Measurements from ENCODE around the gene GBA3.

Gene GBA3

GRCh38 chr4:22787753-22788375 lies 95.1 kb downstream of the GBA3 start:
- no peak for TF ChIP-seq CTCF (IDR thresholded peaks at IDR 0.05; ENCODE audit: low read depth, low read length, missing control alignments)
- no peak for DNase-seq (ENCODE audit: low read depth)
- H3K4me3 ChIP-seq (ENCODE audit: low read depth, low read length), result no peak overlapping the region

- no peak overlapping the region for H3K4me3 ChIP-seq (ENCODE audit: low read depth, low read length)
- DNase-seq (ENCODE audit: low read depth), result no peak
- no peak for TF ChIP-seq CTCF (IDR thresholded peaks at IDR 0.05; ENCODE audit: low read depth, low read length, missing control alignments)
Observed at GRCh38 chr4:22790631-22791030, 97.9 kb downstream of the GBA3 start.

DNA sequence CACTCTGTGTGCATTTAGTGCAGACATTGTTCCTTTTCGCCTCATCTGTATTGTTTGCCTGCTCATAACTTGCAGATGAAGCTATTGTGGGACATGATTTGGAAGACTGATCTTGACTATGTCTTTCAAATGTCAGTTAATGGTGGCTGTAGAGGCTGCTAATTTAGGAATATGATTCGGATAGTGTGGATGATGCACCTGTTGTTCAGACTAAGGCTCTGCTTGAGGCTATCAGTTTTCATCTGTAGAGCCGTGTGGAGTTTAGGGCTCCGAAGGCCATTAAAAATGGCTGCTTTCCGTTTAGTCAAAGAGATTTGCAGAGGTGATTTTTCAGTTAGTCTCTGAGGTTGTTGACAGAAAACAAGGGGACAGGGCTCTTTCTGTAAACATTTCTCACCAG lies 102.0 kb downstream of the GBA3 start:
- TF ChIP-seq CTCF (IDR thresholded peaks at IDR 0.05; ENCODE audit: low read depth, low read length, missing control alignments), result no peak
- no peak overlapping the region for H3K4me3 ChIP-seq (ENCODE audit: low read depth, low read length)
- no peak for DNase-seq (ENCODE audit: low read depth)

- no peak for DNase-seq (ENCODE audit: low read depth)
- no peak for TF ChIP-seq CTCF (IDR thresholded peaks at IDR 0.05; ENCODE audit: low read depth, low read length, missing control alignments)
- no peak overlapping the region for H3K4me3 ChIP-seq (ENCODE audit: low read depth, low read length)
Observed at GRCh38 chr4:22801391-22801790, 108.7 kb downstream of the GBA3 start.

DNA sequence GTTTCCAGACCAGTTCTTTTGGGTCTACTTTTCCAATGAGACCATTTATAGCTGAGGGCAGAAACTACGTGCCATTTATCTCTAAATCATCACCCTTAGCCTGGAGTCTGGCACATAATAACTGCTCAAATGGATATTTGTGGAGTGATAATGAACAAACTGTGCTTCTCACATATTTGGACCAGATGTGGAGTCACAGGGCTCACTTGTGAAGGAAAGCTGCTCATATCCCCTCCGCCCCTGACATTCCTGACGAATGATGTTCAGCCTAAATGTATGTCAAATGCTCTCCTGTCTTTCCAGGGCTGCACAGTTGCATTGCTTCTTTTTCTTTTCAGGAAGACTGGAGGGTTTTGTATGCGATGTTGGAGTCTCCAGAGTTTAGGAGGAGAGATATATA lies 110.1 kb downstream of the GBA3 start:
- no peak overlapping the region for H3K4me3 ChIP-seq (ENCODE audit: low read depth, low read length)
- TF ChIP-seq CTCF (IDR thresholded peaks at IDR 0.05; ENCODE audit: low read depth, low read length, missing control alignments), result no peak
- DNase-seq (ENCODE audit: low read depth), result no peak

DNA sequence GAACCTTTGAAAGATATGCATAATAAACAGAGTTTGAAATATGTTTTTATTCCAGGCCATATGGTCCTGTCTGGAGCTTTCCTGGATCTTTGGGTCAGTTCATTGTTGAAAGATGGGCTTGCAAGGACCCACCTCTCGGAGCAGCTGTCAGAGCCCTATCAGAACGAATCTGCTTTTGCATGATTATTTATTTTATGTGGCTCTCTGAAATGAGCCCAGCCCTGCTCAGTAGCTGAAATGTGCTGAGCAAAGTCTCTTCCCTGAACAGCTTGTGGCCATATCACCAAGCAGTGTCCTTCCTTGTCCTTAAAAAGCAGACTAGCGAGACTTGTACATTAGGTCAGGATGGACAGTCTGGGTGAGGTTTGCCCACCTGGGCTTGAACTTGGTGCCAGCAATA lies 110.8 kb downstream of the GBA3 start:
- TF ChIP-seq CTCF (IDR thresholded peaks at IDR 0.05; ENCODE audit: low read depth, low read length, missing control alignments), result no peak
- DNase-seq (ENCODE audit: low read depth), result no peak

GRCh38 chr4:22814906-22815305 lies 122.2 kb downstream of the GBA3 start:
- DNase-seq (ENCODE audit: low read depth), result no peak
- no peak for TF ChIP-seq CTCF (IDR thresholded peaks at IDR 0.05; ENCODE audit: low read depth, low read length, missing control alignments)
- H3K4me3 ChIP-seq (ENCODE audit: low read depth, low read length), result no peak overlapping the region

More for the DNA sequence above, 110.8 kb downstream of the GBA3 start:
- no peak overlapping the region for H3K4me3 ChIP-seq (ENCODE audit: low read depth, low read length)

Measured in GM12864 (cell line).